ENCODE results near the gene CNOT6.
A peak's percentile ranks its signal among the peaks of the same experiment; 100 is the strongest.
"Not testable (repeated sequence)": the region's sequence is repeated elsewhere in the genome, so short reads cannot be mapped to it uniquely, and the experiment has no call there.

Gene CNOT6

DNA sequence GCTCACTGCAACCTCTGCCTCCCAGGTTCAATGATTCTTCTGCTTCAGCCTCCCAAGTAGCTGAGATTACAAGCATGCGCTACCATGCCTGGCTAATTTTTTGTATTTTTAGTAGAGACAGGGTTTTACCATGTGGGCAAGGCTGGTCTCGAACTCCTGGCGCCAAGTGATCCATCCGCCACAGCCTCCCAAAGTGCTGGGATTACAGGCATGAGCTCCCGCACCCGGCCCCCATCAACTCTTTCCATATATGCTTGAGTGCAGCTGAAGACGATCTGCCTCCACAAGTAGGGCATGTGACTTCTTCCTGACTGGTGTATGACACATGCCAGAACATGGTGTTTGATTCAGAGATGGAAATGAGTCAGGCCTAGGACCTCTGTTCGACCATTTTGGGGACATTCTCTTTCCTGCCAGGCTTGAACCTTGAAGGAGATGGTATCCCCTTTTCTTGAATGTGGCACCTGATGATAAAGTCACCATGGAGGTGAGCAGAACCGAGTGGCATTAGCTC lies 7.5 kb upstream of the CNOT6 start:
- Mint-ChIP-seq H3K27ac (no peak overlapping the region), H3K27me3 (no peaks in the 10 kb centered on the region), H3K36me3 (peaks cover 3% of the 10 kb centered on the region), H3K9me3 (no peaks in the 10 kb centered on the region), H3K4me3 (no peak overlapping the region), H3K4me1 (no peaks in the 10 kb centered on the region)
- DNase-seq (ENCODE audit: low spot score in 2 of 2), result no peak
- ATAC-seq (ENCODE audit: low read depth), result no peak

DNA sequence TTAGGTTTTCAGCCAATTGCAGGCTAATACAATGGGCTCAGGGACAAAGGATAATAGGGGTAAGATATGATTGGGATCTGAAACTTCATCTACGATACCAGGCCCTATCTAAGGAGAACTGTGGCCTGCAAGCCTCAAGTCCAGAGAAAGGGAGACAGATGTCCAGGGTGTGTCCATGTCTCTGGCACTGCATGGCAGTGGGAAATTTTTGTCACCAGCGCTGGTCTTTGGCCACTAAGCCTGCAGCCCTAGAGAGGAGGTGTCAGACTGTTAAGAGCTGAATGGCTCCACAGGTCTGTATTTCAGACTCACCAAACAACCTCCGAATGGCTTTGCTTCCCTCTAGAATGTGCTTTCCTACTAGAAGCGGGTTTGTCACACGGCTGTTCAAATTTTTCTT lies 6.6 kb upstream of the CNOT6 start:
- Mint-ChIP-seq H3K4me1 (no peaks in the 10 kb centered on the region), H3K9me3 (no peaks in the 10 kb centered on the region), H3K27ac (no peak overlapping the region), H3K27me3 (no peaks in the 10 kb centered on the region), H3K36me3 (peaks cover 3% of the 10 kb centered on the region), H3K4me3 (no peak overlapping the region)
- DNase-seq (ENCODE audit: low spot score in 2 of 2), result no peak
- no peak for ATAC-seq (ENCODE audit: low read depth)

DNA sequence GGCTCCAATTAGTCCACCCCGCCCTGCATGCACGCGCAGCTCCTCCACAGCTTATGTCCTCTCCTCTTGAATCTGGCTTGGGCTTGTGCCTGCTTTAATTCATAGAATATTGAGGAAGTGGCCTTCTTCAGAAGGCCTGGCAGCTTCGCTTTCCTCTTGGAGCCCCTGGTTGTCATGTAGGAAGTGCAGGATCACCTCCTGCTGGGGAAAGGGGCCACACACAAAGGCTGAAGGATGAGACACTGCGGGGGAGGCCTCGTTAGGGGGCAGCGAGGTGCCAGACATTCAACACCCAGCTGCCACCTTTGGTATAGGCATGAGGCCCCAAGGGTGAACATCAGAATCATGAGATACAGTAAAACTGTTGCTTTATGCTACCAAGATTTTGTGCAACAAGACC lies 2.7 kb upstream of the CNOT6 start:
- no peak for DNase-seq (ENCODE audit: low spot score in 2 of 2)
- H3K27me3 Mint-ChIP-seq, result no peaks in the 10 kb centered on the region
- no peak overlapping the region for H3K4me3 Mint-ChIP-seq
- H3K4me1 Mint-ChIP-seq, result peaks cover 13% of the 10 kb centered on the region
- ATAC-seq (ENCODE audit: low read depth), result no peak
- peaks cover 6% of the 10 kb centered on the region for H3K36me3 Mint-ChIP-seq
- no peak overlapping the region for H3K27ac Mint-ChIP-seq
- H3K9me3 Mint-ChIP-seq, result no peaks in the 10 kb centered on the region

DNA sequence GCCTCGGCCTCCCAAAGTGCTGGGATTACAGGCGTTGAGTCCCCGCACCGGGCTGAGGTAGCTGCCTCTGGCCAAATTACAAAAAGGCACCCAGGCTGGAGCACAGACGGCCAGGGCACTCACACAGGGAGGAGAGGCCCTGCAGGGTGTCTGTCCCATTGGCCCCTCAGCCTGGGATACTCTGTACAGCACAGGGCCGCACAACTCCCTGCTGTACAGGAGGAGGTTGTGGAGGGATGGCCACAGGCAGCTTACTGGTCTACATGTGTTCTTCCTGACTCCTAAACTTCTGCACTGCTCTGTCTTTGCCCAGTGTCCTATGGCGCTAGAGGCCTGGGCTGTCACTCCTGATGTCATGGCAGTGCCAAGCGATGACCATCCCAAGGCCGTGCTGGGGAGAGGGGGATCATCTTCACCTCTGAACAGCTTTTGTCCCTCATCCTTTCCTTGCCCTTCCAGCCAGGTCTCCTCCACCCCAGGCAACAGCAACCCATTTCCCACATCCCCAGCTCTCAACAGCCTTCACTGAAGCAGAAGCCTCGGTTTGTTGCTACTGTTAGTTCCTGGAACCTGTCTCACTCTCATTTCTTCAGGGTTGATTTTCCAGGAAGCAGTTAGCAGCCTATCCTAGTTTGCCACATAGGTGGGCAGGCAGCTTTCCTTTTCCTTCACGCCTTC lies 1.8 kb upstream of the CNOT6 start:
- H3K27ac Mint-ChIP-seq, result no peak overlapping the region
- no peak overlapping the region for H3K4me3 Mint-ChIP-seq
- ATAC-seq (ENCODE audit: low read depth) (no peak), DNase-seq (ENCODE audit: low spot score in 2 of 2) (no peak)
- H3K4me1 Mint-ChIP-seq, result peaks cover 13% of the 10 kb centered on the region
- H3K36me3 Mint-ChIP-seq, result peaks cover 6% of the 10 kb centered on the region
- no peaks in the 10 kb centered on the region for H3K27me3 Mint-ChIP-seq
- H3K9me3 Mint-ChIP-seq, result no peaks in the 10 kb centered on the region

DNA sequence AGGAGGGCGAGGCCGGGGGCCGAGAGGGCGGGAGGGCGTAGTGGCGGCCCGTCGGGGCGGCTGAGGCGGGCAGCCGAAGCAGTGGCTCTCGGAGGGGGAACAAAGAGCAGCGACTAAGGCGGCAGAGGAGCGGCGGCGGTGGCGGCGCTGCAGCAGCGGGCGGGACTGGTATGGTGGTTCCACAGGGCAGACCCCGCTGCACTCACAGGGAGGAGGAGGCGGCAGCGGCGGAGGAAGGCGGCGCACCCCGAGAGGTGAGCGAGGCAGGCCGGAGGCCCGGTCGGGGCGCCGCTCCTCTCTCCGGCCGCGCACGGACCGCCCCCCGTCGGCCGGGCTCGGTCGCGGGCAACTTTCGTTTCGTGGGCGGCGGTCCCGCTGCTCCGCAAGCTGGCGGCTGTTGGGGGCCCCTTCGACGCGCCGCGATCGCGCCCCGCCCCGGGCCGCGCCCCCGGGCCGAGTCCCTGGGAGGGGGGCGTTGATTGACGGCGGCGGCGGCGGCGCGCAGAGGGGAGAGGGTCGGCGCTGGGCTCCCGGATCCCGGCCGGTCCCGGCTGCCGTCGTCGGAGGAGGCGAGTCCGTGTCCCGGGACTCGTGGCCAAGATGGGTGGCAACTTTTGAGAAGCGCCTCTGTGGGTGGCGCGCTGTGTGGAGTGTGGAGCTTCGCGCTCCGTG lies 467 bp downstream of the CNOT6 start:
- H3K27ac Mint-ChIP-seq, result peak overlapping the region; percentile 90
- DNase-seq (ENCODE audit: low spot score in 2 of 2) (no peak), ATAC-seq (ENCODE audit: low read depth) (peak; percentile 56)
- H3K9me3 Mint-ChIP-seq, result no peaks in the 10 kb centered on the region
- H3K27me3 Mint-ChIP-seq, result no peaks in the 10 kb centered on the region
- peak overlapping the region; percentile 95 for H3K4me3 Mint-ChIP-seq
- H3K36me3 Mint-ChIP-seq, result peaks cover 3% of the 10 kb centered on the region
- peaks cover 20% of the 10 kb centered on the region for H3K4me1 Mint-ChIP-seq

DNA sequence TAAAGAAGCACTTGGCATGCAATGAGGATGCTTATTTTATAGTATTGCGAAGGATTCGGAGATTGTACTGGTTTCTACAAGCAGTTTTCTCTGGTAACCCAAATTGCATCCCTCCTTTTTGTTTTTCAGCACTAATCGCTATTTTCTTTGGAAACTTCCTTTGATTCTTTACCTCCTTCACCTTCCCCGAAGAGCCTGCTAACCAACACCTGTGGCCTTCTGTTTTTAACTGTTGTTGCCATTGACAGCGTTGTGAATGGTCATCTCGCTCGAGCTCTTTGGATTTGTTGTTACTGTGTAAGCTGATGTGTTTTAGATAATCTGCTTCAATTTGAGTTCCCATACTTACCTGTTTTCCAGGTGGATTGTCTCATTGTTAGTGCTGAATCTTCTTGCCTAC lies 1.1 kb downstream of the CNOT6 start:
- Mint-ChIP-seq H3K9me3 (no peaks in the 10 kb centered on the region), H3K36me3 (peaks cover 3% of the 10 kb centered on the region), H3K27me3 (no peaks in the 10 kb centered on the region), H3K4me1 (peaks cover 23% of the 10 kb centered on the region), H3K27ac (peak overlapping the region; percentile 68), H3K4me3 (peak overlapping the region; percentile 72)
- ATAC-seq (ENCODE audit: low read depth) (no peak), DNase-seq (ENCODE audit: low spot score in 2 of 2) (no peak)

DNA sequence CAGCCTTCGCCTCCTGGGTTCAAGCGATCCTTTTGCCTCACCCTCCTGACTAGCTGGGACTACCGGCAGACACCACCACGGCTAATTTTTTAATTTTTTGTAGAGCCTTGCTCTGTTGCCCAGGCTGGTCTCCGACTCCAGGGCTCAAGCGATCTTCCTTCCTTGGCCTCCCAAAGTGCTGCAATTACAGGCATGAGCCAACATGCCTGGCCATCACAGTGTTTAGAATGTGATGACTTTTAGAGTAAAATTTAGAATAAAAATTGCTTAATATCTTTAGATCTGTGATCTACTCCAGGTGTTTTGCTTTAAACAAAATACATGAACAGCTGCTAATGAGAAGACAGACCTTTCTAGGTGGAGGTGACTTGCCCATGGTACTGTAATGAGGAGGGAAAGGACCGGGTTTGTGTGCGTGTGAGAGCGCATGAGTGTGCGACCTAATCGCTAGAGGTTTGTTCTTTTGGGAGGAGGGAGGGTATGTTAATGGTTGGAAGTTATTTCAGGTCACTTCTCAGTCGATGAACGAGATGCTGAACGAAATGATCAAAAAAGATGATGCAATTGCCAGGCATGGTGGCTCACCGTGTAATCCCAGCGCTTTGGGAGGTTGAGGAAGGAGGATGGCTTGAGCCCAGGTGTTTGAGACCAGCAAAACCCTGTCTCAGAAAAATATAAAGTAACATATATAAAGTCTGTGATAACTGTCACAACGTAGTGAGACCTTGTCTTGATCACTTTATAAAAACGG lies 2.0 kb downstream of the CNOT6 start:
- H3K27ac Mint-ChIP-seq, result no peak overlapping the region
- peak overlapping the region; percentile 6 for H3K4me3 Mint-ChIP-seq
- no peaks in the 10 kb centered on the region for H3K27me3 Mint-ChIP-seq
- no peak for DNase-seq (ENCODE audit: low spot score in 2 of 2)
- H3K4me1 Mint-ChIP-seq, result peaks cover 23% of the 10 kb centered on the region
- no peaks in the 10 kb centered on the region for H3K9me3 Mint-ChIP-seq
- ATAC-seq (ENCODE audit: low read depth), result no peak
- H3K36me3 Mint-ChIP-seq, result peaks cover 3% of the 10 kb centered on the region

DNA sequence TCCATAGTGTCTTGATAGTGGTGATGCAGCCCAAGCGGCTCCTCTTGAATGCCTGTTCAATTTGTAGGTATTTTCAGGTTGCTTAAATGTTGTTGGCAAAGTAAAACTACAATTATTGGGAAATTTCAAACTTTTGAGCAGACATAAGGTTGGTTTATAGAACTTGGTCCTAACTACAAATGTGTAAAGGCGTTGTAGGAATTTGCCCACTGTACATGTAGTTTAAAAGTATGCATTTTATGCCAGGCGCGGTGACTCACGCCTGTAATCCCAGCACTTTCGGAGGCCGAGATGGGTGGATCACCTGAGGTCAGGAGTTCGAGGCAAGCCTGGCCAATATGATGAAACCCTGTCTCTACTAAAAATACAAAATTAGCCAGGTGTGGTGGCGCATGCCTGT lies 2.6 kb downstream of the CNOT6 start:
- not testable (repeated sequence) for H3K4me3 Mint-ChIP-seq; H3K36me3 Mint-ChIP-seq; ATAC-seq (ENCODE audit: low read depth); H3K9me3 Mint-ChIP-seq; H3K27me3 Mint-ChIP-seq; H3K27ac Mint-ChIP-seq; DNase-seq (ENCODE audit: low spot score in 2 of 2)
- H3K4me1 Mint-ChIP-seq, result peaks cover 23% of the 10 kb centered on the region

DNA sequence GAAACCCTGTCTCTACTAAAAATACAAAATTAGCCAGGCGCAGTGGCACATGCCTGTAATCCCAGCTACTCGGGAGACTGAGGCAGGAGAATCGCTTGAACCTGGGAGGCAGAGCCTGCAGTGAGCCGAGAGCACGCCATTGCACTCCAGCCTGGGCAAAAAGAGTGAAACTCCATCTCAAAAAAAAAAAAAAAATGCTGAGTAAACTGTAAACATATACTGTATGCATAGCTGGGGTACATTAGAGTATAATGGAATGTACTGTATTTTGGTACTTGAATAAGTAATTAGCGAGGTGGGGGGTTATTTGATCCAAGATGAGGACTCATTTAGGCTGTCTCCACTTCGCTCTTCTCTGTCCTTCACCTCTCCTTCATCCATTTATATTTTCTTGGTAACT lies 3.7 kb downstream of the CNOT6 start:
- H3K4me3 Mint-ChIP-seq; H3K27me3 Mint-ChIP-seq; DNase-seq (ENCODE audit: low spot score in 2 of 2); H3K27ac Mint-ChIP-seq; ATAC-seq (ENCODE audit: low read depth); H3K9me3 Mint-ChIP-seq; H3K36me3 Mint-ChIP-seq: not testable (repeated sequence)
- peaks cover 23% of the 10 kb centered on the region for H3K4me1 Mint-ChIP-seq

DNA sequence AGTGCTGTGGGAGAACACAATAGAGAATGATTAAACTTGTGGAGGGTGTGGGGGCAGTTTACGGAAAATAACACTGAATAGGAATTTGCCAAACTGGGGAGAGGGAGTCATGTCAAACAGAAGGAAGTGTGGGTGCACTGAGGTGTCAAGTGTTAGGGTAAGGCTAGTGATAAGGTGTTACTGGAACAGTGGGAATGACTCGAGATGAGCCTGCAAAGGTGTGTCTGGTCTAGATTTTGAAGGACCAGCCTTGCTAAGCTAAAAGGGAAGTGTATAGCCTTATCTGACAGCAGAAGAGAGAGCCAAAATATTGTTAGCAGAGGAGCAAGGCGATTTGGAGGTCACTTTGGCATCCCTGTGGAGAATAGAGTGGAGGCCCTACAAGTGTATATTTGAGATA lies 4.2 kb downstream of the CNOT6 start:
- Mint-ChIP-seq H3K27ac (no peak overlapping the region), H3K4me3 (no peak overlapping the region), H3K4me1 (peaks cover 22% of the 10 kb centered on the region), H3K9me3 (no peaks in the 10 kb centered on the region), H3K27me3 (no peaks in the 10 kb centered on the region), H3K36me3 (peaks cover 3% of the 10 kb centered on the region)
- ATAC-seq (ENCODE audit: low read depth) (no peak), DNase-seq (ENCODE audit: low spot score in 2 of 2) (no peak)

DNA sequence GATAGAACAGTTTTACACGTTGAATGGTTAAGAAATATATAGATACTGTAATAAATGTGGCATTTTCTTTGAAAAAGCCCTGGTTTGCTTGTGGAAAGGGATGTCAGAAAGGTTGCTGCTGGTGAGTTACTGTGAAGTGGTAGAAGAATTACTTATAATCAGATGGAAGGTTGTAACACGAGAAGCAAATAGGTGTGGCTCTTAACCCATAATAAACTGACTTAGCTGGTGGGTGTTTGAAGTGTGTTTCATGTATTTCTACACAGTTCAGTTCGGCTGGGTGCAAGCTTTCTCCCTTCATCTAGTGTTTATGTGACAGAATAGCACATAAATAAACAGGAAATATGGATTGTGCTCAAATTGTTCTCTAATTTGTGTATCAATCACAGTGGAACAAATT lies 5.5 kb downstream of the CNOT6 start:
- H3K27ac Mint-ChIP-seq, result no peak overlapping the region
- H3K36me3 Mint-ChIP-seq, result peaks cover 3% of the 10 kb centered on the region
- H3K4me1 Mint-ChIP-seq, result peaks cover 18% of the 10 kb centered on the region
- DNase-seq (ENCODE audit: low spot score in 2 of 2), result no peak
- no peaks in the 10 kb centered on the region for H3K27me3 Mint-ChIP-seq
- H3K9me3 Mint-ChIP-seq, result no peaks in the 10 kb centered on the region
- no peak overlapping the region for H3K4me3 Mint-ChIP-seq
- ATAC-seq (ENCODE audit: low read depth), result no peak

DNA sequence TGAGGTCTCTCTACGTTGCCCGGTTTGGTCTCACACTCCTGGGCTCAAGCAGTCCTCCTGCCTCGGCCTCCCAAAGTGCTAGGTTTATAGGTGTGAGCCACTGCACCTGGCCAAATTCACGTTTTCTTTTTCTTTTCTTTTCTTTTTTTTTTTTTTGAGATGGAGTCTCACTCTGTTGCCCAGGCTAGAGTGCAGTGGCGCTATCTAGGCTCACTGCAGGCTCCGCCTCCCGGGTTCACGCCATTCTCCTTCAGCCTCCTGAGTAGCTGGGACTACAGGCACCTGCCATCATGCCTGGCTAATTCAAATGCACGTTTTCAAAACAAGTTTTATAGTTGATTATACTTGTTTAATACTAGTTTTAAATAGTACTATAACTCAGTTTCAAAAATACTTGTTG lies 6.1 kb downstream of the CNOT6 start:
- H3K4me3 Mint-ChIP-seq; ATAC-seq (ENCODE audit: low read depth): not testable (repeated sequence)
- H3K4me1 Mint-ChIP-seq, result peaks cover 17% of the 10 kb centered on the region

DNA sequence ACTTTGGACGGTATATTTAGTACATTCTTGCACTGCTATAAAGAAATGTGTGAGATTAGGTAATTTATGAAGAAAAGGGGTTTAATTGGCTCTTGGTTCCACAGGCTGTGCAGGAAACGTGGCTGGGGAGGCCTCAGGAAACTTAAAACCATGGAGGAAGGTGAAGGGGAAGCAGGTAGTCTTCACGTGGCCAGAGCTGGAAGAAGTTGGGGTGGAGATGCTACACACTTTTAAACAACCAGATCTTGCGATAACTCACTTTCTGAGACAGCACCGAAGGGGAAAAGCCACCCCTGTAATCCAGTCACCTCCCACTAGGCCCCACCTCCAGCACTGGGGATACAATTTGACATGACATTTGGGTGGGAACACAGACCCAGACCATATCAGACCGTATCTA lies 13.5 kb downstream of the CNOT6 start:
- Mint-ChIP-seq H3K36me3 (peaks cover 15% of the 10 kb centered on the region), H3K4me3 (no peak overlapping the region), H3K9me3 (no peaks in the 10 kb centered on the region), H3K27ac (peak overlapping the region; percentile 3), H3K4me1 (peaks cover 24% of the 10 kb centered on the region), H3K27me3 (no peaks in the 10 kb centered on the region)
- DNase-seq (ENCODE audit: low spot score in 2 of 2), result no peak
- ATAC-seq (ENCODE audit: low read depth), result no peak

More for the DNA sequence above, 6.1 kb downstream of the CNOT6 start:
- H3K36me3 Mint-ChIP-seq; H3K9me3 Mint-ChIP-seq; H3K27me3 Mint-ChIP-seq; DNase-seq (ENCODE audit: low spot score in 2 of 2); H3K27ac Mint-ChIP-seq: not testable (repeated sequence)

DNA sequence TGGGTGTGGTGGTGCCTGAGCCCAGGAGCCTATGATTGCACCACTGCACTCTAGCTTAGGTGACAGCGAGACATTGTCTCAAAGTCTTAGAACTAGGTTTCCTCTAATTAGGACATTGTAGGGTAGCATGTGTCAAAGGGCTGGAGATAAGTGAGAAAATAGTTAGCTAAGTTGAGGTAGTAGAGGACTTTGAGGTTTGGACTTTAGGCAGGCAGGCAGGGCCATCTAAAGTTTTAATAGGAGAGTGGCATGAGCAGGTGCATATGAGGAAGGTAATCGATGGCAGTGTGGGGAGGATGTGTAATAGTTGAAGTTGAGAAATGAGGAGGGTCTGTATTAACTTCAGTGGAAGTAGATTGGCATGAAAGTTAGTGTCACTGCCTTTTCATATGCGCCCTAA lies 21.1 kb downstream of the CNOT6 start:
- Mint-ChIP-seq H3K36me3 (peaks cover 14% of the 10 kb centered on the region), H3K27me3 (no peaks in the 10 kb centered on the region), H3K27ac (peak overlapping the region; percentile 33), H3K4me1 (peaks cover 30% of the 10 kb centered on the region), H3K4me3 (no peak overlapping the region), H3K9me3 (no peaks in the 10 kb centered on the region)
- no peak for DNase-seq (ENCODE audit: low spot score in 2 of 2)
- no peak for ATAC-seq (ENCODE audit: low read depth)

Measured in memory B cell (primary cell).